Stimulated activated CD4-positive, alpha-beta T cell treated with anti-CD3 and anti-CD28 coated beads, Interleukin-2, amount 100 ng/mL, for 4 hours (primary cell): ENCODE measurements around the gene PCDHGB3.
"Not testable (repeated sequence)": the region's sequence is repeated elsewhere in the genome, so short reads cannot be mapped to it uniquely, and the experiment has no call there.

Experiments
- DNase-seq: peaks from one replicate; pipeline ENCODE4 v3.0.0-alpha.2; 2020; ENCODE audit warnings: low read depth

The PCDHGB3 gene

DNA sequence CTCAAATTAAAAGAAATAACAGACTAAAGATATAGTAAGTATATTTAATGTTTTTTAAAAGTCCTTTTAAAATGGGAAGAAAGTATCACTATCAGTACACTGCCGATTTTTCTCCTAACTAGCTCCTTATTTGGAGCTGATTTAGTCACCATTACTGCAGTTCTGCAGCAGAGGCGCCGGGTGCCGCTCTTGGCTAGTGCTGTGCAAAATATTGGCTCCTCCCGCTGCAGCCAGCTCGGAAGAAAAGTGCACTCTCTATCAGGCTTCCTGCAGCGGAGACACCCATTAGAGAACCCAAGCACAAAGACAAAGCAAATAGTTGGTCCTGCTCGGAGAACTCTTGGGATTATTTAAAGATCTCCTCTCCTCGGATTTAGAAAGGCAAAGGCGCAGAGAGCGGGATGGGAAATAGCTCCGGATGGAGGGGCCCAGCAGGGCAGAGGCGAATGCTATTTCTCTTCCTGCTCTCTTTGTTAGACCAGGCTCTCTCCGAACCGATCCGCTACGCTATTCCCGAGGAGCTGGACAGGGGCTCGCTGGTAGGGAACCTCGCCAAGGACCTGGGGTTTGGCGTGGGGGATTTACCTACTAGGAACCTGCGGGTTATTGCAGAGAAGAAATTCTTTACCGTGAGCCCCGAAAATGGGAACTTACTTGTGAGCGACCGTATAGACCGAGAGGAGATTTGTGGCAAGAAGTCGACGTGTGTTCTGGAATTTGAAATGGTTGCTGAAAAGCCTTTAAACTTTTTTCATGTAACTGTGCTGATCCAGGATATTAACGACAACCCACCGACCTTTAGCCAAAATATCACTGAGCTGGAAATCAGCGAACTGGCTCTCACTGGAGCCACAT is at the start of gene PCDHGB3:
Gene PCDHGB3 (plus strand): TSS at position 249 of the 855 bp plus-strand sequence. CDS start 153 bp downstream, at position 402.
- peak; percentile 9 for DNase-seq

DNA sequence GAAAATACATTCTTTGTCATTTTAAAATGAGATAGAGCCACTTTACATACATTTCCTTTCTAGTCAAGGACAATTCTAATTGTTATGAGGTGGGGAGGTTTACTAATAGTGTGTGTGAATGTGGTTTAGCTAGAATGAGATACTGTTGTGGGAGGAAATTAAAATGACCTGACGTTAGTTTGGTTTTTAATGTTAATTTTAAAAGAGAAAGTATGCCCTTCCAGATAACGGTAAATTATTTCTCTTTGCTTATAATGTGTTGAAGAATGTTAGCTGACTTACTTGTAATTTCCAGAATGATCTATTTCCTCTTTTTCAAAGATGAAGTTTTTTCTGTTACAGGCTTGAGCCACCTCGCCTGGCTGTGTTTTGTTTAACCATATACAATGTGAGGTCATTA is 47.8 kb upstream of the PCDHGB3 start:
- no peak for DNase-seq

DNA sequence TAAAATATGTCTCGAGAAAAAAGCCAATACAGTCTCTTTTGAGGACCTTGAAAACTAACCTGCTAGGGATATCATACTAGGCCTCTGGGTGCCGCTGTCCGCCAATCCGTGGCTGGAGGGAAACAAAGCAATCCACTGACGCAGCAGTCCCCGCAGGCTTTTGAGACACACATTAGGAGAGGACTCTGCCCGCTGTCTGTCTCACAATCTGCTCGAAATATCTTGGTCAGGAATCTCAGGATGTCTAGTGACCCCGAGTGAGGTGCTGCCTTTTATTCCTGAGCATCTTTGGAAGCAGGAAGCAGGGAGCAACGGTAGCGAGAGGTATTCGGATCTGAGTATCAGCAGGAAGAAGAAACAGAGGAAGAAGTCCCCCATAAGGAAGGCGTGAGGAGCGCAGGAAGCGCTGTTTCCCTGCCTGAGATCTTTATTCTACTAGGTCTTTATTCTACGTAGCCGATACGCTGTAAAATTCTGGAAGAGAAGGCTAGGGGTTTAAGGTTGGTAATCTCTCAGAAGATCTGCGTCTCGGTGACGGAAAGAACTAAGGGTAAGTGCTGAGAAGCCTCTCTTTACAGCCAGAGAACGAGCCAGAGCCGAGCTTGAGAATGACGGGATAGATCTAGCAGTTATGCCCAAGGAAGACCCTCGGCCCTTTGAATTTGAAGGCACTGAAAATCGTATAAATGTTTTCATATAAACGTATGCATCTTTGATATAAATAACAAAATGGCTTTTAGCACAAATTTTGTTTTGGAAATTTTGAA is 43.8 kb upstream of the PCDHGB3 start:
- peak; percentile 52 for DNase-seq

GRCh38 chr5:141328231-141328630 is 41.8 kb upstream of the PCDHGB3 start:
- no peak for DNase-seq

GRCh38 chr5:141330299-141331080 is 39.6 kb upstream of the PCDHGB3 start, which contains the start of gene PCDHGA1:
TSS of gene PCDHGA1 (plus strand) at chr5:141330514.
- no peak for DNase-seq

DNA sequence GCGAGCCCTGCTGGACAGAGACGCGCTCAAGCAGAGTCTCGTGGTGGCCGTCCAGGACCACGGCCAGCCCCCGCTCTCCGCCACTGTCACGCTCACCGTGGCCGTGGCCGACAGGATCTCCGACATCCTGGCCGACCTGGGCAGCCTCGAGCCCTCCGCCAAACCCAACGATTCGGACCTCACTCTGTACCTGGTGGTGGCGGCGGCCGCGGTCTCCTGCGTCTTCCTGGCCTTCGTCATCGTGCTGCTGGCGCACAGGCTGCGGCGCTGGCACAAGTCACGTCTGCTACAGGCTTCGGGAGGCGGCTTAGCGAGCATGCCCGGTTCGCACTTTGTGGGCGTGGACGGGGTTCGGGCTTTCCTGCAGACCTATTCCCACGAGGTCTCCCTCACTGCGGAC is 37.5 kb upstream of the PCDHGB3 start:
- DNase-seq, result not testable (repeated sequence)

- DNase-seq, result no peak
Measured at GRCh38 chr5:141338538-141339306, 31.3 kb upstream of the PCDHGB3 start, which contains the start of gene PCDHGA2. TSS of gene PCDHGA2 (plus strand) at chr5:141338760.

- DNase-seq, result not testable (repeated sequence)
Measured at GRCh38 chr5:141340781-141341354, 29.2 kb upstream of the PCDHGB3 start.

DNA sequence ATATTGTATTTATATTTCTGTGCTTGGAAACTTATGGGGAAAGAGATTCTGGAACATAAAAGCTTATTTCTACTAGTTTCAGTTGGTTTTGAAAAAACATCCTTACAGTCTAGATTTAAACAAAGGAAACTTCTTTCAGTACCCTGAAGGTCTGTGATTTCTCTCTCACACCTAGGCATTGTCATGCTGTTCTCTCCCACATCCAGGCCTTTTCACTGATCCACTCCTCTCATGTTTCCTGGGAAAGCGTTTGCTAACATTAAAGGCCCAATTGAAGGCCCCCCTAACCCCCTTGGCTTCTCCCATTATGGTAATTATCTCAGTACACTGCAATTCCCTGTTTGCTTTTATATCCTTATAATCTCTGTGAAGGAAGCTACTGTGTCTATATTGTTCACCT is 27.3 kb upstream of the PCDHGB3 start:
- no peak for DNase-seq

DNA sequence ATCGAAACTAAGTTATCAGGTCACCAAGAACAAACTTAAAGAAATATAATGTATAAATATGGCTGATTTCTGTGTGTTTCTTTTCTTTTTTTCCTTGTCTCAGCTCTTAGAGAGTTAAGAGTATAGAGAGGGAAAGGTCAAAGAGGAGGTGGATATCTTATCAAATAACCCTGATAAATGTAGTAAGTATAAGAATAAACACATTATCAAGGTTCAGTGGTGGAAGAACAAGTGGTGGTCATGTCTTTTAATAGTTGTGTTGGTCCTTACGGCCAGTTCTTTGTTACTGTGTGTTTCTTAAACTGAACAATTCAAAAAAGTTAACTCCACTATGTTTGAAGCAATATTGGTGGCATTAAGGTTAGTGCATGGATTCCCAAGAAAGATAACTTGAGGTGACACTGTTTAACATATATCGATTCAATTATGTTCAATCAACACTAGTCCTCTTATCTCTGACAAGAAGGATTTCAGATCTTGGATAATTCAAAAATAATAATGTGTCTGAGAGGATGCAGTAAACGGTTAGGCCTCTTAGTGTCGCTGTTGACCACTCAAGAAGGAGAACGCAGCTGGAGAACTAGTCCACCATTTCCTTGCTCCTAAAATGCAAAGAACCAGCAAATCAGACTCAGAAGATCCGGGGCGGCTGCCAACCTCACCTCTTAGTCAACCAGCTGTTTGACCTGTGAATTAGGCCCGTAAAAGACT is 26.6 kb upstream of the PCDHGB3 start, which contains the start of gene PCDHGA3:
Gene PCDHGA3 (plus strand): TSS at position 588 of the 711 bp plus-strand sequence. CDS start 205 bp downstream, outside the sequence.
- DNase-seq, result no peak

DNA sequence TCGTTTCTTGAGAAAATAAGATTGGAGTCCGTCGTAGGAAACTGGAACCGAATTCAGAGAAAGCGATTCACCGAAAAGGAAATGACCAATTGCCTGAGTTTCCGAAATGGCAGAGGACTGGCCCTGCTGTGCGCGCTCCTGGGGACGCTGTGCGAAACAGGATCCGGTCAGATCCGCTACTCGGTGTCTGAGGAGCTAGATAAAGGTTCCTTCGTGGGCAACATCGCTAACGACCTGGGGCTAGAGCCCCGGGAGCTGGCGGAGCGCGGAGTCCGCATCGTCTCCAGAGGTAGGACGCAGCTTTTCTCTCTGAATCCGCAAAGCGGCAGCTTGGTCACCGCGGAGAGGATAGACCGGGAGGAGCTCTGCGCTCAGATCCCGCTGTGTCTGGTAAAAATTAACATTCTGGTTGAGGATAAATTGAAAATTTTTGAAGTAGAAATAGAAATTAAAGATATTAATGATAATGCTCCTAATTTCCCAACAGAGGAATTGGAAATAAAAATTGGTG is 26.0 kb upstream of the PCDHGB3 start:
- DNase-seq, result no peak

DNA sequence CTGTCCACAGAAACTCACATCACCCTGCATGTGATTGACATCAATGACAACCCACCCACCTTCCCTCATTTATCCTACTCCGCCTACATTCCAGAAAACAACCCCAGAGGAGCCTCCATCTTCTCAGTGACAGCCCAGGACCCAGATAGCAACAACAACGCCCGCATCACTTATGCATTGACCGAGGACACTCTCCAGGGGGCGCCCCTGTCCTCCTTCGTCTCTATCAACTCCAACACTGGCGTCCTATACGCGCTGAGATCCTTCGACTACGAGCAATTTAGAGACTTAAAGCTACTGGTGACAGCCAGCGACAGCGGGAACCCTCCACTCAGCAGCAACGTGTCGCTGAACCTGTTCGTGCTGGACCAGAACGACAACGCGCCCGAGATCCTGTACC is 24.7 kb upstream of the PCDHGB3 start:
- no peak for DNase-seq

- DNase-seq, result not testable (repeated sequence)
Measured at GRCh38 chr5:141346017-141346416, 24.0 kb upstream of the PCDHGB3 start.

- DNase-seq, result no peak
Measured at GRCh38 chr5:141349917-141350619, 20.0 kb upstream of the PCDHGB3 start, which contains the start of gene PCDHGB1. TSS of gene PCDHGB1 (plus strand) at chr5:141350099. CDS start at chr5:141350261, 162 bp downstream.

- no peak for DNase-seq
Measured at GRCh38 chr5:141351591-141351990, 18.5 kb upstream of the PCDHGB3 start.

DNA sequence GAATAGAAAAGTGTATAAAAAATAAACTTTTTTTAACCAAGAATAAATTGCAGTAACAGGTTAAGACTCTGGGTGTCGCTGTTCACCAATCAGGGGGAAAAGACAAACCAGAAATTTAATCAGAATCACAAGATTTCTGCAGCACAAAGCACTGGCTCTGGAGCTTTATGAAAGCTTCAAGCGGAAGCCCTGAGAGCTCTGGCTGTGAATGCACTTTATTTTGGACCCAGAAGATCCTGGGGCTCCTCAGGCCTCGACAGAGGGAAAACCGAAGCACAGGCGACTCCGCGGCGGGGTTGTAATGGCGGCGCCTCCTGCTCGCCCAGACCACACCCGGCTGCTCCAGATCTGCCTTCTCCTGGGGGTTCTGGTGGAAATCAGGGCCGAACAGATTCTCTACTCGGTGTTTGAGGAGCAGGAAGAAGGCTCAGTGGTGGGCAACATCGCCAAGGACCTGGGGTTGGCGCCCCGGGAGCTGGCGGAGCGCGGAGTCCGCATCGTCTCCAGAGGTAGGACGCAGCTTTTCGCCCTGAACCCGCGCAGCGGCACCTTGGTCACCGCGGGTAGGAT is 15.1 kb upstream of the PCDHGB3 start, which contains the start of gene PCDHGA4:
Gene PCDHGA4 (plus strand): TSS at position 122 of the 570 bp plus-strand sequence. CDS start 87 bp downstream, at position 209.
- no peak for DNase-seq

GRCh38 chr5:141355641-141356040 is 14.4 kb upstream of the PCDHGB3 start:
- DNase-seq, result no peak

DNA sequence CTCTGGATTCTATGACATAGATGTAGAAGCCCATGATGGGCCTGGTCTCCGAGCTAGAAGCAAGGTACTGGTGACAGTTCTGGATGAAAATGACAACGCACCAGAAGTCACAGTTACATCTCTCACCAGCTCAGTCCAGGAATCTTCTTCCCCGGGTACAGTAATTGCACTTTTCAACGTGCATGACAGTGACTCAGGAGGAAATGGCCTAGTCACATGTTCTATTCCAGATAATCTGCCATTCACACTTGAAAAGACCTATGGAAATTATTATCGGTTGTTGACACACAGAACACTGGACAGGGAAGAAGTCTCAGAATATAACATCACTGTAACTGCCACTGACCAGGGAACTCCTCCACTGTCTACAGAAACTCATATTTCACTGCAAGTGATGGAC is 13.9 kb upstream of the PCDHGB3 start:
- no peak for DNase-seq

DNA sequence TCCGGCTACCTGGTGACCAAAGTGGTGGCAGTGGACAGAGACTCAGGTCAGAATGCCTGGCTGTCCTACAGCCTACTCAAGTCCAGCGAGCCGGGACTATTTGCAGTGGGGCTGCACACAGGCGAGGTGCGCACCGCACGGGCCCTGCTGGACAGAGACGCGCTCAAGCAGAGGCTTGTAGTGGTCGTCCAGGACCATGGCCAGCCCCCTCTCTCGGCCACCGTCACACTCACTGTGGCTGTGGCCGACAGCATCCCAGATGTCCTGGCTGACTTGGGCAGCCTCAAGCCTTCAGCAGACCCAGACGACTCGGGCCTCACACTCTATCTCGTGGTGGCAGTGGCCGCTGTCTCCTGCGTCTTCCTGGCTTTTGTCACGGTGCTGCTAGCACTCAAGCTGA is 13.1 kb upstream of the PCDHGB3 start:
- DNase-seq, result no peak
